Fibroblast of mammary gland (primary cell): ENCODE measurements around the gene WWOX.
A peak's percentile ranks its signal among the peaks of the same experiment; 100 is the strongest.

Experiments
- DNase-seq: peaks from one replicate; pipeline ENCODE4 v3.0.0-alpha.2; 2010; ENCODE audit warnings: low read depth
- H3K4me3 ChIP-seq: 2 replicates; pipeline ENCODE4 v1.5.1; 2011; ENCODE audit warnings: low read depth, mild to moderate bottlenecking, low read length, moderate library complexity; ENCODE audit not compliant: control insufficient read depth
- CTCF ChIP-seq: conservative IDR thresholded peaks from 2 replicates; pipeline ENCODE4 v1.5.1; 2011; ENCODE audit warnings: low read depth, low read length, inconsistent platforms; ENCODE audit not compliant: control insufficient read depth, insufficient read depth

WWOX gene

GRCh38 chr16:78300469-78300868 lies 201.0 kb downstream of the WWOX start:
- DNase-seq = no peak
- H3K4me3 ChIP-seq = no peak overlapping the region
- no peak for TF ChIP-seq CTCF

- no peak for TF ChIP-seq CTCF
- no peak overlapping the region for H3K4me3 ChIP-seq
- DNase-seq = peak; percentile 68
These were observed 204.5 kb downstream of the WWOX start for GRCh38 chr16:78303946-78304345.

- no peak for TF ChIP-seq CTCF
- no peak overlapping the region for H3K4me3 ChIP-seq
- DNase-seq = peak; percentile 42
These were observed 206.9 kb downstream of the WWOX start for GRCh38 chr16:78306361-78306760.

GRCh38 chr16:78307824-78308528 lies 208.5 kb downstream of the WWOX start:
- H3K4me3 ChIP-seq = no peak overlapping the region
- no peak for TF ChIP-seq CTCF
- DNase-seq = no peak

- DNase-seq = no peak
- no peak overlapping the region for H3K4me3 ChIP-seq
- TF ChIP-seq CTCF = no peak
These were observed 210.3 kb downstream of the WWOX start for GRCh38 chr16:78309763-78310162.

GRCh38 chr16:78310196-78310595 lies 210.7 kb downstream of the WWOX start:
- no peak for TF ChIP-seq CTCF

More at GRCh38 chr16:78310196-78310595, 210.7 kb downstream of the WWOX start:
- DNase-seq = no peak
- no peak overlapping the region for H3K4me3 ChIP-seq
